Mucosa of rectum (tissue), 2 donors: Measurements from ENCODE around the gene OLIG1.

Source experiments
- H3K27ac ChIP-seq, 2 donors: one replicate each; pipeline ENCODE4 v1.7.0; 2013; ENCODE audit warnings: inconsistent platforms in 2 of 2, low read depth in 2 of 2, low read length in 2 of 2
- H3K27me3 ChIP-seq, 2 donors: one replicate each; pipeline ENCODE4 v1.7.0; 2013; ENCODE audit warnings: low read length in 2 of 2; ENCODE audit not compliant: control insufficient read depth in 2 of 2, insufficient read depth in 2 of 2
- H3K36me3 ChIP-seq, 2 donors: one replicate each; pipeline ENCODE4 v1.7.0; 2013; ENCODE audit warnings: low read length in 2 of 2; ENCODE audit not compliant: control insufficient read depth in 2 of 2, insufficient read depth in 2 of 2
- H3K4me1 ChIP-seq, 2 donors: one replicate each; pipeline ENCODE4 v1.7.0; 2013; ENCODE audit warnings: low read length in 2 of 2, mild to moderate bottlenecking in 1 of 2; ENCODE audit not compliant: control insufficient read depth in 2 of 2, insufficient read depth in 2 of 2
- H3K4me3 ChIP-seq, 2 donors: one replicate each; pipeline ENCODE4 v1.7.0; 2013; ENCODE audit warnings: low read length in 2 of 2
- H3K9ac ChIP-seq, 2 donors: one replicate each; pipeline ENCODE4 v1.7.0; 2013; ENCODE audit warnings: low read length in 2 of 2, low read depth in 1 of 2, mild to moderate bottlenecking in 1 of 2
- H3K9me3 ChIP-seq, 2 donors: one replicate each; pipeline ENCODE4 v1.7.0; 2013; ENCODE audit warnings: low read length in 2 of 2; ENCODE audit not compliant: control insufficient read depth in 2 of 2
- donor health status: healthy.
- donor health status: Normal muscosa, but diverticular disease.

OLIG1 gene

DNA sequence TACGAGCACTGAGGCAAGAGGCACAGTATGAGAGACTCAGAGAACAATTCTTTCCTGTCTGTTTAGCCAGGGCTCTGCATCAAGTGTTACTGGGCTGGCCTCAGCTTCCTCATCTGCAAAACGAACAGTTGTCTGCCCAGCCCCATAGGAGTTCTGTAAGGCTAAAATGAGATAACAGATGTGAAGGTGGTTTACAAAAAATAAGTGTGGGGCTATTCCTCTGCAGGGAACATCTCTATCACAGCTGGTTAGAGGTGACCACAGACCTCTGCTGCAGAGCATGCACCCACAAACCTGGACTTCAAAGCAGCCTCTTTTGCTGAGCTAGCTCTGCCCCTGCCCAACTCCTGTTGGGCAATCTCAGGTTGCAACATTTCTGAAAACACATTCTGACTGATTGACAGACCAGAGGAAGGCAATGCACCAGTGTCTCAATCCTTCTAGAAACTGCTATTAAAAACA, 10.5 kb upstream of the OLIG1 start:
- no peaks in the 10 kb centered on the region for H3K4me1 ChIP-seq
- peaks cover 6% of the 10 kb centered on the region in 2 donors for H3K27me3 ChIP-seq

DNA sequence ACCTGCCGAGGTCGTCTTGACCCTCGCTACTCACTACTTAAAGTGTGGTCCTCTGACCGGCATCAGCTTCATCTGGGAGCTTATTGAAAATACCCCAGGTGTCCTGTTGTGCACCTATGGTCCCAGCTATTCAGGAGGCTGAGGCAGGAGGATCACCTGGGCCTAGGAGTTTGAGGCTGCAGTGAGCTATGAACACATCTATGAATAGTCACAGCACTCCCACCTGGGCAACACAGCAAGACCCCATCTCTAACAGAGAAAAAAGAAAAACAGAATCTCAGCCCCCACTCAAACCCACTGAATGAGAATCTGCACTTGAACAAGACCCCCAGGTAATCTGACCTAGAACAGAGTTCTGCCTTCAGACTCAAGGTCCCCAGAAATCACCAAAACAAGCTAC, 8.7 kb upstream of the OLIG1 start:
- no peaks in the 10 kb centered on the region for H3K4me1 ChIP-seq
- H3K27me3 ChIP-seq, result peaks cover 9 to 13% of the 10 kb centered on the region in 2 donors
- no peak overlapping the region for H3K9ac ChIP-seq
- H3K9me3 ChIP-seq, result no peaks in the 10 kb centered on the region
- H3K4me3 ChIP-seq, result no peak overlapping the region
- H3K27ac ChIP-seq, result no peak overlapping the region
- no peaks in the 10 kb centered on the region for H3K36me3 ChIP-seq

More for the DNA sequence above, 10.5 kb upstream of the OLIG1 start:
- H3K9me3 ChIP-seq, result no peaks in the 10 kb centered on the region
- H3K27ac ChIP-seq, result no peak overlapping the region
- no peak overlapping the region for H3K9ac ChIP-seq
- no peak overlapping the region for H3K4me3 ChIP-seq
- no peaks in the 10 kb centered on the region for H3K36me3 ChIP-seq

DNA sequence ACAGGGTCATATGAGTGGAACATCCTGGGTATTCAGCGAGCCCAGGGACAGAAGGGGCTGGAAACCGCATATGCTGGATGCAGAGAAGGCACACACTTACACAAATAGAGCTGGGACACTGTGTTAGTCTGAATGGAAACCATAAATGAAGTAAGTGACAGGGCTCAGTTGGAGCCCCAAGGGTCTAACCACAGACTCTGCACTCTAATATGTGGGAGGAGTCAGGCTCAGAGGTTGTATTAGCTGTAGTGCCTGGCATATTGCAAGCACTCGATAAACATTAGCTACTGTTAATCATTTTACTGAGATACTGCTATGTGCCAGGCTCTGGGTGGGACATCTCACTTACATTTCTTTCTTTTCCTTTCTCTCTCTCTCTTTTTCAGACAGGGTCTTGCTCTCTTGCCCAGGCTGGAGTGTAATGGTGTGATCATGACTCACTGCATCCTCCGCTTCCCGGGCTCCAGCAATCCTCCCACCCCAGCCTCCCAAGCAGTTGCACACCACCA, 6.5 kb upstream of the OLIG1 start:
- H3K36me3 ChIP-seq, result no peaks in the 10 kb centered on the region
- H3K27ac ChIP-seq, result no peak overlapping the region
- no peaks in the 10 kb centered on the region for H3K4me1 ChIP-seq
- peaks cover 20 to 28% of the 10 kb centered on the region in 2 donors for H3K27me3 ChIP-seq
- no peak overlapping the region for H3K9ac ChIP-seq
- H3K9me3 ChIP-seq, result no peaks in the 10 kb centered on the region
- no peak overlapping the region for H3K4me3 ChIP-seq

DNA sequence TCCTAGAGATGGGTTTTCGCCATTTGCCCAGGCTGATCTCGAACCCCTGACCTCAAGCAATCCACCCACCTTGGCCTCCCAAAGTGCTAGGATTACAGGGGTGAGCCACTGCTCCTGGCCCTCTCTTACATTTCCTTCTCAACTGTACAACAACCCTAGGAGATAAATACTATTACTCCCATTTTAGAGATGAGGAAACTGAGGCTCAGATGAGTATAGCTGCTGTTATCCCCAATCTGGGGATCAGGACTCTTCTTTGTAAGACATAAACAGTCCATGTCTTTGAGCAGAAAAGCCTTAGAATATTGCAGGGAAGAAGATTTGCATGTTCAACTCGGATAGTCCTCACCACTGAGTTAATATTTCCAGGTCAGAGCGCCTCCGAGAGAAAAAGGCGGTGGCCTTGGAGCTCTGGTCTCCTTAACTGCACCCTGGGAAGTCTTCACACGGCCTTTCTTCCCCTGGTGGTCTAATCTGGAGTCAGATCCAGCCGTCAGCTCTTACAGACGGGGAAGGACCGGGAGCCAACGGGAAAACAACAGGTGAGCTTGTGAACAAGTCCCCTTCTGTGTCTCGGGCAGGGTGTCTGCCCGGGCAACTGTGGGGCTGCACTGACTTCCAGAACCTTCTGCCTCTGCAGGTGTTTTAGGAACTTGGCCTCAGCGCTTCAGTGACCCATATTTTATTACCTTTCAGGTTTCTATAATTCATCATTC, 5.9 kb upstream of the OLIG1 start:
- Histone ChIP-seq H3K36me3 (no peaks in the 10 kb centered on the region), H3K4me1 (no peaks in the 10 kb centered on the region), H3K9me3 (no peaks in the 10 kb centered on the region), H3K4me3 (no peak overlapping the region), H3K9ac (no peak overlapping the region), H3K27me3 (peaks cover 26 to 35% of the 10 kb centered on the region in 2 donors), H3K27ac (no peak overlapping the region)

DNA sequence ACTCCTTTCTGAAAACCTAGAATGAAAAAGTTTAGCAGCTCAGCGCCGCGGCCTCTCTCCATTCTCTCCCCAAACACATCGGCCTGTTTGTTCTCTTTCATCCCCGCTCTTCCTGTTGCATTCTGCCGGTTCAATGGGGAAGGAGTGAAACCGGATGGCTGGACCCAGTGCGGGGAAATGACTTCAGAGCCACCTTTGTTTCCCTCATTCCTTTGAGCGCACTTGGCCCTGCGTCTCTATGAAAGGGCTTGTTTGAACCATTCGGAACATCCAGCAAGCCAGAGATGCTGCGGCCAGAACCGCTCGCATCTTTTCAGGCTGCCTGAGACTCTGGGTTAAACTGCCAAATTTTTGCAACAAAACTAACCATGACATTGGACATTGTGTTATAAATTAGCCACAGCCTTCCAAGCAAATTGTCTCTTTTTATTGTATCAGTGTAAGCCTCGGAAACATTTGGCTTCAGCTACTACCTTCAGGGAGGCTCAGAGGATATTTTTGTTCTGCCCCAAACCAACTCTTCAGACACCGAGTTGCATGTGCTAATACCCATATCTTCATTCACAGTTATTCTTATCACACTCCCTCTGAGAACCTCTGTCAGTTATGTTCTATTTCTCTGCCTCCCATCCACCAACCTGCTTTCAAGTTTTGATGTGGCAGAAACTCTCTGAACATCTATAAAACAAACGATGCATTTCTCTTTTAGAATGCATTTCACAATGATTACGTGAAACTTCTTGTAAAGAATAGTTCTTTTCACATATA, 5.1 kb upstream of the OLIG1 start:
- no peak overlapping the region for H3K27ac ChIP-seq

DNA sequence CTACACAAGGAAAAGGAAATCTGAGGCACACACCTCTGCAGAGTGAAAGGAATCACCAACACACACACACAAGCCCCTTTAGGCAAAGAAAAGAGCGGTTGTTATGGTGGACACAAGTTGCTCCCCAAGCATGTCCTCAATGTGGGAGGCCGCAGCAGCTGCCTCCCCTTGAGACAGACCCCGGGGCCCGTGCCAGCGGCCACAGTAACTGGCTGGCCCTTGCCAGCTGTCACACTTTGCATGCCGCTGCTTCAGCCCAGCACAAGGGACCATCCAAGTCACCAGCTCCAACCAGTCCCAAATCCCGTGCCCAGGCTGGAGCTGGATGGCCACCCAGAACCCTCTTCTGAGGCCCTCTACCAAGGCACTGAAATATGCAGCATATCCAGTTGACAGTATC, 2.9 kb upstream of the OLIG1 start:
- no peaks in the 10 kb centered on the region for H3K9me3 ChIP-seq
- H3K27me3 ChIP-seq, result peaks cover 42 to 50% of the 10 kb centered on the region in 2 donors
- H3K36me3 ChIP-seq, result no peaks in the 10 kb centered on the region
- no peak overlapping the region for H3K4me3 ChIP-seq
- H3K9ac ChIP-seq, result no peak overlapping the region
- H3K4me1 ChIP-seq, result peaks cover 4 to 5% of the 10 kb centered on the region in 2 donors
- H3K27ac ChIP-seq, result no peak overlapping the region

More for the DNA sequence above, 5.1 kb upstream of the OLIG1 start:
- no peak overlapping the region for H3K9ac ChIP-seq
- no peaks in the 10 kb centered on the region for H3K36me3 ChIP-seq
- H3K27me3 ChIP-seq, result peaks cover 32 to 37% of the 10 kb centered on the region in 2 donors
- H3K4me1 ChIP-seq, result no peaks in the 10 kb centered on the region
- H3K4me3 ChIP-seq, result no peak overlapping the region
- no peaks in the 10 kb centered on the region for H3K9me3 ChIP-seq

DNA sequence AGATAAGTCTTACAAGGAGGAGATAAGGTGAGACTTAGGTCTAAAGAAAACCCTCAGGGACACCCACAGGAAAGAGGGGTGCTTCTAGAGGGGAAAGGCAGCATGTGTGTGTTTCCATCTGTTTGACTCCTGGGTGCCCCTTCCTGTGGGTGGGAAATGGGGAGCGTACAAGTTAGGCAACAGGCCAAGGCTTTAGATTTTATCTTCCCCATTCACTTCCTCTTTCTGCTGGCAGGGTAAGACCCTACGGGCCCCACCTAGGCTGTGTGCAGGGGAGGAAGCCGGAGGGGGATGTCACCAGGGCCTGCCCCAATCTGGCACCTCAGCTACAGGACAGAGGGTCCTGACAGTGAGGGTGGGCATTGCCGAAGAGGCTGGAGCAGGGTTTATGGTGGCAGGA, 2.5 kb upstream of the OLIG1 start:
- Histone ChIP-seq H3K27ac (no peak overlapping the region), H3K4me3 (no peak overlapping the region), H3K9ac (no peak overlapping the region), H3K4me1 (peaks cover 4 to 5% of the 10 kb centered on the region in 2 donors), H3K9me3 (no peaks in the 10 kb centered on the region), H3K36me3 (no peaks in the 10 kb centered on the region), H3K27me3 (peaks cover 46 to 54% of the 10 kb centered on the region in 2 donors)

DNA sequence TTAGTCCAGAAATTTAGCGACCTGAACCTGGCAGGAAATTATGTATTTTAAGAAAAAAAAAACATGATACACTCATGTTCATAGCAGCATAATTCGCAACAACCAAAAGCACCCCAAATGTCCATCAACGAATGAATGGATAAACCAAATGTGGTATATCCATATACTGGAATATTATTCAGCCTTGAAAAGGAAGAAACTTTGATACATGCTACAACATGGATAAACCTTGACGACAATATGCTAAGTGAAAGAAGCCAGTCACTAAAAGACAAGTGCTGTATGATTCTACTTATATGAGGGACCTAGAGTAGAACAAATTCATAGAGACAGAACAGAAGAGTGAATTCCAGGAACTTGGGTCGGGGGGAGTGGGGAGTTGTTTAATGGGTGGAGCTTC, 698 bp upstream of the OLIG1 start:
- H3K4me1 ChIP-seq, result peaks cover 4 to 5% of the 10 kb centered on the region in 2 donors
- no peaks in the 10 kb centered on the region for H3K36me3 ChIP-seq
- H3K4me3 ChIP-seq, result no peak overlapping the region
- no peaks in the 10 kb centered on the region for H3K9me3 ChIP-seq
- H3K27me3 ChIP-seq, result peaks cover 54 to 70% of the 10 kb centered on the region in 2 donors
- no peak overlapping the region for H3K27ac ChIP-seq
- no peak overlapping the region for H3K9ac ChIP-seq

DNA sequence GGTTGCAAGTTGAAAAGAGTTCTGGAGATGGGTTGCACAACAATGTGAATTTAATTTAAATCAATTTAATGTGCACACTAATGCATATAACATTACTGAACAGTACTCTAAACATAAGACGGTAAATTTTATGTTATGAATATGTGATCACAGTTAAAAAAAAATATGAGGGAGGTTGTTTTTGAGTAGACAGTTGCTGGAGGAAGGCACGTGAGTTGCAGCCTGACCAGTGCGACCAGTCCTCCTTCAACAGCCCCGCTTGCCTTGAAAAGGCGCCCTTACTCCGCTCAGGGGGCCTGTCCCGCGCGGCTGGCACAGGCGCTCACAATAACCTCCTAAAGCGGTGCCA, 322 bp upstream of the OLIG1 start:
- Histone ChIP-seq H3K4me1 (peaks cover 4 to 5% of the 10 kb centered on the region in 2 donors), H3K27ac (no peak overlapping the region), H3K36me3 (no peaks in the 10 kb centered on the region), H3K27me3 (peaks cover 55 to 70% of the 10 kb centered on the region in 2 donors), H3K4me3 (no peak overlapping the region), H3K9me3 (no peaks in the 10 kb centered on the region), H3K9ac (no peak overlapping the region)

DNA sequence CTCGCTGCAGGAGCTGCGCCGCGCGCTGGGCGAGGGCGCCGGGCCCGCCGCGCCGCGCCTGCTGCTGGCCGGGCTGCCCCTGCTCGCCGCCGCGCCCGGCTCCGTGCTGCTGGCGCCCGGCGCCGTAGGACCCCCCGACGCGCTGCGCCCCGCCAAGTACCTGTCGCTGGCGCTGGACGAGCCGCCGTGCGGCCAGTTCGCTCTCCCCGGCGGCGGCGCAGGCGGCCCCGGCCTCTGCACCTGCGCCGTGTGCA, 730 bp downstream of the OLIG1 start:
- no peak overlapping the region for H3K9ac ChIP-seq
- no peak overlapping the region for H3K4me3 ChIP-seq
- H3K4me1 ChIP-seq, result peaks cover 4 to 5% of the 10 kb centered on the region in 2 donors
- no peaks in the 10 kb centered on the region for H3K9me3 ChIP-seq
- H3K27ac ChIP-seq, result no peak overlapping the region
- no peaks in the 10 kb centered on the region for H3K36me3 ChIP-seq
- H3K27me3 ChIP-seq, result peaks cover 59 to 70% of the 10 kb centered on the region in 2 donors
